HG03521 (cell line): ENCODE results near the gene CUX1.

Experiments
- ATAC-seq: cut with Tn5 transposase; IDR thresholded peaks from one replicate; pipeline ENCODE4 v1.9.1; 2021; ENCODE audit warnings: mild to moderate bottlenecking, moderate library complexity; ENCODE audit not compliant: unreplicated experiment

The CUX1 gene

DNA sequence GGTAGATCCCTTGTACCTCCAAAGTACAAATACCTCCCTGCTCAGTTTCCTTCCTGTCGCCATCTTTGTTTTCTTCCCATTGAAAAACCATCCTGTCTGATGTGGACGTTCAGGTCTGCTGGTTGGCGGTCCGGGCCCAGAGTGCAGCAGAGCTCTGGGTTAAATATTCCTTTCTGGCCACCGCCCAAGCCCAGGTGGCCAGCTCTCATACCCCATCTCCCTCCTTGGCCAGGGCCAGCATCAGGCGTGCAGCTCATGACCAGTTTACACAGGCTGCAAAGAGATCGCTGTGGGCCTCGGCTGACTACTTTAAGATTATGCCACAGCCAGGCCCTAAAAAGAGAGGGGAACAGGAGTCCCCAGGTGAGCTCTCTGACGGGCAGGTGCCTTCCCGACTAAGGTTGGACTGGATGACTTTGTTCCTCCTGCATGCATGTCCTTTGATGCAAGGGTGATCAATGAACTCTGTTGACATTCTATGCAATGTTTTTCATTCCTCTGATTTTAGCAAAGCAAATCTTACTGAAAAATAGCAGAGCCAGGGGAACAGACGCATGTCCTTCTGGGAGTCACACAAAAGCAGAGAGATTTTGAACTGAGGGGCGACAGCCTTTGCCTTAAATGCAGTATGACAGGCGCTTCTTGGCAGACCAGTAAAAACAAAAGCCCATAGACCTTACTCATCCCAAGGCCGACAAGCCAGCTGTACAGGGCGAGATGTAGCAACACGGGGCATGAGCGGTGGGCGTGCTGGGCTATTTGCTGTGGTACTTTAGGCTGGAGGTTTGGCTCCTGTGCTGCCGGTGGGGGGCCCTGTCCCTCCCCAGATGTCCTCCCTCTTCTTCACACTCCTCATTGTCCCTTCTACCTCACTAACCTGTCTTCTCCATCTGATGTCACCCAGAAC, 435.9 kb downstream of the CUX1 start:
- ATAC-seq: no peak

- ATAC-seq: no peak
Measured at GRCh38 chr7:102253973-102254370, 436.5 kb downstream of the CUX1 start.

DNA sequence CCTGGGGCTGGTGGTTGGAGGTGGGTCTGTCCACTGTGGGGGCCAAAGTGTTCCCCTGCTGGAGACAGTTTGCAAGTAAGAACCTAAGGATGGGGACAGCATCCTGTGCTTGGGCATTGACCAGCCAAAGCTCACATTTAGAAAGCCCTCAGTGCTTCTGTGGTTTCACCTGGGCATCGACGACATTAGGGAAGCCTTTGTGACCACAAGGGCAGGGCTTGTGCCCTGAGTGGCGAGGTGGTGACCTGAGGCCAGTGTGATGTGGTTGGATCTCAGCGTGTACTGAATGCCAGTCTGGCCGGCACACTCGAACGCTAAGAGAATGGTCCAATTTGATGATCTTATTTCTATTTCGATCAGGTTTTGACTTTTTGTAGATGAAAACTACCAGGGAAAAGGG, 437.1 kb downstream of the CUX1 start:
- no peak for ATAC-seq

- ATAC-seq: no peak
Measured at GRCh38 chr7:102255501-102255900, 438.1 kb downstream of the CUX1 start.

DNA sequence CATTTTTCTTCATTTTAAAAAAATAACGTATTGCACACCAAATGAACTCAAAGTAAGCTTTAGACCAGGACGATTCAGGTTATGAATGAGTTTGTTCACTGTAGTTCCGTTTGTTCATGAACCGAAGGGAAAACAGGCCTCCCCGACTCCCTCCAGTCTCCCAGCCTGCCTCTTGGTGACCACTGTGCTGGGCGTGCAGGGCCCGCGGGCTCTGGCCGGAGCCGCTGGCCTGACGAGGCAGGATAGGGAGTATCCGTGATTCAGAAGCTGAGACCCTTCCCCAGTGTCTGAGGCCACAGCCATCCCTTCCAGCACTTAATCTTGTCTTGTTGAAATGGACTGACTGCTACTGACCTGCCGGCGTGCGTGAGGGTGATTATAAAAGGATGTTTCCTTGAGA, 438.5 kb downstream of the CUX1 start:
- no peak for ATAC-seq

- no peak for ATAC-seq
Measured at GRCh38 chr7:102258073-102258748, 440.8 kb downstream of the CUX1 start.

DNA sequence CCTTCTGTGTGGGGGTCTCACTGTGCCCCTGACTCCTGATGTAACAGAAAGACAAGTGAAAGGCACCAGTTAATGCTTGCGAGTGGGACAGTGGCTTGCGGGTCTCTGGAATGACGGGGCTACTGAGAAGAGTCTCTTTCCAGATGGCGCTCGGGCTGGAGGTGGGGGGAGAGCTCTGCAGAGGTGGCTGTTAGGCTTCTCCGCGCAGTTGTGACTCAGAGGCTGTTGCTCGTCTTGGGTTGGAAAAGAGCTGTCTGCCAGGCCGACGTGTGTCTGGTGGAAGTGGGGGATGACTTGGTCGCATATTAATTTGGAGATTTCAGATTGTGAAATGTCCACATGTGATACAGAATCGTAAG, 441.3 kb downstream of the CUX1 start:
- ATAC-seq: no peak

- no peak for ATAC-seq
Measured at GRCh38 chr7:102260856-102261255, 443.4 kb downstream of the CUX1 start.

DNA sequence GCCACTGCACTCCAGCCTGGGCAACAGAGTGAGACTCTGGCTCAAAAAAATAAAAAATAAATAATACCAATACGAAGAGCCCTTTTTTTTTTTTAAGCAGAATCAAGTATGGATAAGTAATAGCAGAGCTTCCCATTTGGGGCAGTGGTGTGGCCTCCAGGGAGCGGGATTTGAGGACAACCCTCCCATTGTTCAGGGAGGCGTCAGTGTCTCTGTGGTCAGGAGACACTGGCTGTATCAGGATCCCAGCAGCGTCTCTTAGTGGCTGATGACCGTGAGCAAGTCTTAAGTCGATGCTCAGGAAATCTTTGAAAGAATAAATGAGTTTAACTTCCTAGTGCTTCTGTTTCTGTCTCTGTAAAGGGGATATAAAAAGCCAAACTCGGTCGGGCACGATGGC, 444.0 kb downstream of the CUX1 start:
- no peak for ATAC-seq

DNA sequence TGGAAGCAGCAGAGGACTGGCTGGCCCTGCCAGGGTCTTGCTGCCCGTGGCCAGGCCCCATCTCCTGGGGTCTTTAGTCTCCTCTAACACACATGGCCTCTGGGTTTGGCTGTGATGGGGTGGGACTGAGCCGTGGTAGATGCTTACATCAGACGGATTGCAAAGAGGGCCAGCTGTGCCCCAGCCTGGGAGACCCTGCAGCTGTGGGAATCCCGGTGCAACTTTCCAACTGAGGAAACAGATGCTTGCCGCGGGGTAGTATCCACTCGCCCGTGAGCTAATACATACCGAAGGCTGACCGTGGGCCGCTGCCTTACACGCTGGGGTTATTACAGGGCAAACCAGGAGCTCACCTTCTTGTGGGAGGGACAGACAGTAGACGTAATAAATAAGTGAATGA, 445.1 kb downstream of the CUX1 start:
- ATAC-seq: no peak

DNA sequence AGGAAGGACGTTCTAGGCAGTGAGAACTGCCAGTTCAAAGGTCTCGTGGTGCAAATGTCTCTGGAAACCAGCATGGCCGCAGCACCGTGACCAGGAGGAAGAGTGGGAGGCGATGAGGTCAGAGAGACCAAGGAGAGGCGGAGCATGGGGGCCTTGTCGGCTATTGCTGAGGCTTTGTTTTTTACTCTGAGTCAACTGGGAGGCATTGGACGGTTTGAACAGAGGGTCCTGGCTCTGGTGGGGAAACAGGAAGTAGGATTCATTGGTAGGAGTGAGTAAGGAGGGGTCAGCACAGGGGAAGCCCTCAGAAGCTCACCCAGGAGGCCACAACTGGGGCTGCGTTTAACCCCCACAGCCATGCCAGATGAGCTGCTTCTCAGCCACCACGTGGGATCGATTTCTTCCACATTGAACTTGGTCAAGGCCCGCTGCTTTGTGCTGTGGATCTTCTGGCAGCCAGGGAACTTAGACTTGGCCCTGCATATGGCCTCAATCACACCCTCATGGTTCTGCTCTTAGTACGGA, 447.0 kb downstream of the CUX1 start:
- no peak for ATAC-seq

GRCh38 chr7:102266541-102266940, 449.1 kb downstream of the CUX1 start:
- no peak for ATAC-seq

- no peak for ATAC-seq
Measured at GRCh38 chr7:102268635-102269034, 451.2 kb downstream of the CUX1 start.

- ATAC-seq: no peak
Measured at GRCh38 chr7:102270178-102270887, 452.9 kb downstream of the CUX1 start.

DNA sequence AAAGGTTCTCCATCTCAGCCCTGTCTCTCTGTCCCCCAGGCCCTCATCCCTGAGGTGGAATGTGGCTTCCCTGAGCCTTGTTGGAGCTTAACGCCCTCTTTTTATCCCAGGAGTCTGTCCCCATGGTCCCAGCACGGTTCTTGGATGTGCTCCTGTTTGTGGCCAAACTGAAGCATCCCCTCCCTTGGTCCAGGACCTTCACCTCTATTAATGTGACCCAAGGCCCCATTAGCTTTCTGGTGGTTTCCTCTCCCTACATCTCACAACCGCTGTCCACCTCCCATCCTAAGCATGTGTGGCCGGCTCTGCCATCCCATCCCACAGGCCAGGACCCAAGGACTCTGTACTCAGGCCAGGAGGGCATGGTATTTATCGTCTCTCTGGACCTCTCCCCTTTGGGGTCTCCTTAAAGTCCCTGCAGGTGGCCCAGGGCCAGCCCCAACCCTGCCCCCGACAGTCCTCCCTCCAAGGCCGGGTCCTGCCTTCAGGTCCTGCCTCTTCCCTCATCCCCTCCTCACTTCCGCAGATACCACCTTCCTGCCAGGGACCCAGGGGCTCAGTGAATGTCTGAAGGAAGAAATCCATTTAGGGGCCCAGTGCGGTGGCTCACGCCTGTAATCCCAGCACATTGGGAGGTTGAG, 453.9 kb downstream of the CUX1 start:
- ATAC-seq: no peak

GRCh38 chr7:102272075-102272916, 454.9 kb downstream of the CUX1 start:
- ATAC-seq: no peak

DNA sequence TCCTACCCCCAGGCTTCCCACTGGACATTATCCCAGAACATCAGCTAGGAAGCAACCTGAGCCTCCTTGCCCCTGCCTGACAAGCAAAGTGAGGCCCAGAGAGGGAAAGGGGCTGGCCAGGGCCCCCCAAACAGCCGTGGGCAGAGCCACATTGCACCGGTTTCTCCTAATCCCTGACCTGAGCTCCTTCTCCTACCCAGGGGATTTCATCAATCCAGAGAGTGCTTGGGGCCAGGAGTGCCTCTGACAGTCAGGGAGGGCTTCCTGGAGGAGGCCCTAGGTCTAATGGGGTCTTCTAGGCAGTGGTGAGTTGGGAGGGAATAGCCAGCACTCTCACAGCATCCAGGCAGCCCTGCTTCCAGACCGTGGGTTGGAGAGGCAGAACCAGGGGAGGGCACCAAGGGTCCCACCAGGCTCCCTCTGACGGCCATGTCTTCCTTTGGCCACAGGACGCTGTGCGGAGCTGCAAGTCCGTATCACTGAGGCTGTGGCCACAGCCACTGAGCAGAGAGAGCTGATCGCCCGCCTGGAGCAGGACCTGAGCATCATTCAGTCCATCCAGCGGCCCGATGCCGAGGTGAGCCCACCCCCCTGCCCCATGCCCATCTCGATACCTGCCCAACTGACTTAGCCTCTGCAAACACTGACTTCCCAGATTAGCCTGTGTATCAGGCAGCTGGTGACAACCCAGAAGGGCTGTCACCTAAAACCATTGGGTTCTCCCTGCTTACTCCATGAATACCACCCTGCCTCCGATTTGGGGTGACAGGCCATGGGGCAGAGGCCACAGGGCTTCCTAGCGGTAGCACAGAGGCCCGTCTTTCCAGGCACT, 455.7 kb downstream of the CUX1 start:
- ATAC-seq: no peak

DNA sequence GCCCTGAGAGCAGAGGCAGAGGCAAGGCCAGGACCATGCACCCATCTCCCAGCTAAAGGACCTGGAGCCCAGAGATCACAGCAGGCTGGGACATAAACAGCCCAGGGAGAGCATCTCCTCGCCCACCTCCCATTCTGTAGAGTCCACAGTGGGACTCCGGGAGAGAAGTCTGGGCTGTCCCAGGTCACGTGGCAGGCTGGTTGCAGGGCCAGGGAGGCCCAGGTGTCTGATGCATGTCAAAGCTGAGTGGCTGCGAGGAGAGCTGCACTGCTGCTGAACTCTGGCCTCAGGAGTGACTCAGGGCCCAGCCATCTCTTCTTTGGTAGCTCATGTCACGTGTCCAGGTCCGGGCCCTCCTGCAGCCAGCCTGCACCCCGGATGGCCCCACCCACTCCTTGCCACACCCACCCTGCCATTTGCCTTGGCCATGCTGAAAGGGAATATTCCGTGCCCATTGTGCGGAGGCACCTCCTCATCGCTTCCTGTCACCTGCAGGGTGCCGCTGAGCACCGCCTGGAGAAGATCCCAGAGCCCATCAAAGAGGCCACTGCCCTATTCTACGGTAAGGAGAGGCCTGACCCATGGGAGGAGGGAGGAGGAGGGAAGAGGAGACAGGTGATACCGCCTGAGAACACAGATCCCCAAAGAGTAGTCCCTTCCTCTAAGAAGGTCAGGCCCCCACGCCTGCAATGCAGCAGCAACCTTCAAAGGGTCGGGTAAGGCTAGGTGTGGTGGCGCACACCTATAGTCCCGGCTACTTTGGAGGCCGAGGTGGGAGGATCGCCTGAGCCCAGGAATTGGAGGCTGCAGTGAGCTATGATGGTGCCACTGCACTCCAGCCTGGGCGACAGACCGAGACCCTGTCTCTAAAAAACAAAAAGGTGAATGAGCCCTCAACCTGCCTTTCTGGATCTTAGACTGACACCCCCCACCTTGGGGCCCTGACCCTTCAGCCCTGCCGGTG, 456.6 kb downstream of the CUX1 start:
- ATAC-seq: no peak
